NCI-H510A treated with DMSO at 0.1 percent for 48 hours (cell line): ENCODE results near the gene EVC.

Experiments used
- DNase-seq: peaks from one replicate; lab custom pipeline; 2025; lab: John Stamatoyannopoulos, UW

Gene EVC

GRCh38 chr4:5755161-5755560 is 44.2 kb downstream of the EVC start:
- DNase-seq: no peak

GRCh38 chr4:5755679-5756078 is 44.7 kb downstream of the EVC start:
- no peak for DNase-seq

- no peak for DNase-seq
Observed at GRCh38 chr4:5756271-5756670, 45.3 kb downstream of the EVC start.

GRCh38 chr4:5757091-5757490 is 46.1 kb downstream of the EVC start:
- no peak for DNase-seq

GRCh38 chr4:5757536-5757935 is 46.5 kb downstream of the EVC start:
- no peak for DNase-seq

DNA sequence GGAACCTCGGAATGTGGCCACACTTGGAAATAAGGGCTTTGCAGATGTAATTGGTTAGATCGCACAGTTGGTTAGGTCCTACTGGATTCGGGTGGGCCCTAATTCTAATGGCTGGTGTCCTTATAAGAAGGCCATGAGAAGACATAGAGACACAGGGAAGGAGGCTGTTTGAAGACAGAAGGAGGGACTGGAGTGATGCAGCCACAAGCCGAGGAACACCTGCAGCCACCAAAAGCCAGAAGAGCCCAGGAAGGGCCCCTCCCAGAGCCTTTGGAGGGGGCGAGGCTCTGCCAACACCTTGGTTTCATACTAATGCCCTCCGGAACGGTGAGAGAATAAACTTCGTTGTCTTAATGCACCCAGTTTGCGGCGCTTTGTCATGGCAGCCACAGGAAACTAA is 47.0 kb downstream of the EVC start:
- no peak for DNase-seq

- DNase-seq: no peak
Observed at GRCh38 chr4:5758741-5759140, 47.7 kb downstream of the EVC start.

GRCh38 chr4:5759236-5760075 is 48.5 kb downstream of the EVC start:
- no peak for DNase-seq

DNA sequence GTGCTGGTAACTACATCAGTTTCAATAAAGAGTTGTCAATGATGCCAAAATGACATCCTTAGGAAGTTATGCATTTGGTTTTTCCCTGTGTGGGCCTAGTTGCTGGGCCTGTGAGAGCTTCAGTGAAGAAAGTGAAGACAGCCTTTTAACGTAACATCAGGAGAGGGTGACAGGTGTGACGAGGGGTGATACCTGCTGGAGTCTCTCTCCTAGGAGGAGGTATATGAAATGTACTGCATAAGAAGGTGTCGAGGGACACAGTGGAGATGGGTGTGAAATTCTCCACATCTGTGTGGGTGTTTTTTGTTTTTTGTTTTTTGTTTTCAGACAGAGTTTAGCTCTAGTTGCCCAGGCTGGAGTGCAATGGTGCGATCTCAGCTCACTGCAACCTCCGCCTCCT is 49.2 kb downstream of the EVC start:
- DNase-seq: no peak

GRCh38 chr4:5760936-5761480 is 50.0 kb downstream of the EVC start:
- DNase-seq: no peak

DNA sequence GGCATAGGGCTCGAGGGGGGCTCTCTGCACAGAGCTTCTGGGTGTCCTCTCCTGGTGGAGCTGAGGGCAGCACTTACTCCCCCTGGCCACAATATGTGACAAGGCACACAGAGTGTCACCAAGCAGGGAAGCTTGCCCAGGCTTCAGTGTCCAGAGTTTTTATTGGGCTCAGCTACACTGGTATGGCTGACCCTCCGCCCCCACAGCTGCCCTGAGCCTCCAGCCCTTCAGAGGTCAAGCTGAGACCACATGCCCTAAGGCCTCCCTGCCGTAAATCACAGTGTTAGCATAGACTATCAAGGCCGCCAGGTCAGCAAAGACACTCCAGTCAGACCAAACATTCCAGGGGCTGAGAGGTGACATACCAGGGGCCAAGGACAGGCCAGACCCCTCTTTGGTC is 59.0 kb downstream of the EVC start:
- DNase-seq: no peak

GRCh38 chr4:5772528-5773270 is 61.7 kb downstream of the EVC start:
- no peak for DNase-seq

GRCh38 chr4:5773271-5773555 is 62.2 kb downstream of the EVC start:
- no peak for DNase-seq

- DNase-seq: no peak
Observed at GRCh38 chr4:5774416-5775036, 63.5 kb downstream of the EVC start.

DNA sequence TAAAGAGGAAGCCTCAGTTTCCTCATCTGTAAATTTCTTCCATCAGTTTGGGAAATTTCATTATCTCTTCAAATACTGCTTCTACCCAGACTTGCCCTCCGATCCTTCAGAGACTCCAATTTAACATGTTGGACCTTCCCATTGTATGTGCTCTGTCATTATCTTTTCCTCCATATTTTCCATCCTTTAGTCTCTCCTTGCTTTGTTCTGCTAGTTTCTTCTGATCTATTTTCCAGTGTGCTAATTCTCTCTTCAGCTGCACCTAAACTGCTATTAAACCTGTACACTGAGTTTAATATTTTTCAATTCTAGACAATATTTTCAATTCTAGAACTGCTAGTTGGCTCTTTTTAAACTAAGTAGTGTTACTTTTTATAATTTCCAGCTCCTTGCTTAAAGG is 65.5 kb downstream of the EVC start:
- DNase-seq: no peak

- DNase-seq: no peak
Observed at GRCh38 chr4:5780831-5781480, 70.0 kb downstream of the EVC start.

DNA sequence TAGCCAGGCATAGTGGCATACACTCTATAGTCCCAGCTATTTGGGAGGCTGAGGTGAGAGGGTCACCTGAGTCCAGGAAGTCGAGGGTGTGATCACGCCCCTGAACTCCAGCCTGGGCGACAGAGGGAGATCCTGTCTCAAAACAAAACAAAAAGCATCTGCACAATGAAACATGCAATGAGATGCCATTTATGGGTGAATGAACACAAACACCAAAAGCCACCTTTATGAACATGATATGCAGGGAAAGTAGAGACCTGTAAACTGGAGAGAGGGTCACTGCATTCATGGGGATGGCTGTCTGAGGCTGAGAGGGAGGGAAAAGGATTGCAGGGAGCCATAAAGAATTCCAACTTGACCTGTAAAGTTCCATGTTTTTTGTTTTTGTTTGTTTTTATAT is 70.7 kb downstream of the EVC start:
- DNase-seq: no peak

GRCh38 chr4:5782829-5783476 is 72.0 kb downstream of the EVC start:
- no peak for DNase-seq

DNA sequence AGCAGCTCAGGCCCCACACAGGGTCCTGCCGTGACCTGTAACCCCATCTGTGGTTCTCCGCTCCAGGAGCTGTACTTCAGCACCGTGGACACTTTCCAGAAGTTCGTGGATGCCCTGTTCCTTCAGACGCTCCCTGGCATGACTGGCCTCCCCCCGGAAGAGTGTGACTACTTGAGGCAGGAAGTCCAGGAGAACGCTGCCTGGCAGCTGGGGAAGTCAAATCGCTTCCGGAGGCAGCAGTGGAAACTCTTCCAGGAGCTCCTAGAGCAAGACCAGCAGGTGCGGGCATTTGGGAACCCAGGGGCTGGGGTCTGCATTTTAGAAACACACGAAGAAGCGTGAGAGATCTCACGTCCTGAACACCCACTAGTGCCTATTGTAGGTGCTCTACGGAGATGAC is 72.5 kb downstream of the EVC start:
- no peak for DNase-seq

DNA sequence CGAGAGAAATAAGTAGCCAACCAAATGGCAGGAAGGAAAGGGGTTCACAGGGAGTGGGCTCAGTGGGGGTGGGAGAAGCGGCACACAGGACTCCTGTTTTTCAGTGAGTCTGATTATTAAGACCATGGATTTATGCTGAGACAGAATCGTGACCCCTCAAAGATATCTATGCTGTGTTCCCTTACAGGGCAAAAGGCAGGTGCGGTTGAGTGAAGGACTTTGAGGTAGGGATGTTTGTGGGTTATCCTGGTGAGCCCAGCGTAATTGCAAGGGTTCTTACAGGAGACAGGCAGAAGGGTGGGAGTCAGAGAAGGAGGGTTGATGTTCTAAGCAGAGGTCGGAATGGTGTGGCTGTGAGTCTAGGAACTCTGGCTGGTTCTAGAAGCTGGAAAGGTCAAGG is 73.0 kb downstream of the EVC start:
- DNase-seq: no peak

DNA sequence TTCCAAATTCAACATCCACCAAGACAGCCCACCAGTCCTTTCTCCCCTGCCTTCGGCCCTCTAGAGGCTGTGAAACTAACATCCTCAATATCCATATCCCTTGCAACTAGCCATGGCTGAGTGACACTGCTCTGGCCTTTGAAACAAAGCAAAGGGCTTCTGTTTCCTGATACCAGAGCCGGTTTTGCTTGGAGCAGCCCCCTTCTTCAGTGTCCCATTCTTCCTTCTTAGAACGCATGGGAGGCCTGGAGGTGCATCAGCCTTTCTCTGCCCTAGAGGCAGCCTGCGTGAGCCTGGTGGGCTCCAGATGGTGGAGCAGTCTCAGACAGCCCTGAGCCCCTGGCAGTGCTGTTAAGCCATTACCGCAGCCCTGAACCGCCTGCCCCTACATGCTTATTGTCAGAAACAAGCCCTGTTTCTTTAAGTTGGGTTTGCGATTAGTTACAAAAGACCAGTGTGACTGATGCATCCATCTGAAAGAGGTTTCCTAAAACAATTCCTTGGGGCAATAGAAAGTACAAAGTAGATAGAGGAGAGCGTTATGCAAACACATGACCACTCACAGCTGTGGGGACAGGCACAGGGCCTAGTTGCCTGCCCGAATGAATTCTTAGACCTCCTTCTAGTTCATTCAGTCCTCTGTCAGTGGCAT is 74.1 kb downstream of the EVC start:
- no peak for DNase-seq
